ENCODE results near the gene LOXL4.

DNA sequence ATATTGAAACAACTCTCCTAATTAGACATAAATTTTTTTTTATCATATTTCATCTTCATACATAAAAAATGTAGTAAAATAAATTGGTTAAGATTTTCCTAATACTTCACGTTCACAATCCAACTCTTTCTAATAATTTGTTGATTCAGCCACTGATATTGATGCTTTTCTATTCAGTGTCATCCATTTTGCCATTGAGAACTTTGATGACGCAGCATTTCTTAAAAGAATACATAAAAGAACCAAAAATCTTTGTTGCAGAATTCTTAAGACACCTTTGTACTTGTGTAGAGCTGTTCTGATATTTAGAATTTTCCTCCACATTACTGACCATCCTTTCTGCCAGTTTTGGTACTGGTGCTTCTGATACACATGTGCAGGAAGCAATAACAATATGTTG lies 52.6 kb downstream of the LOXL4 start:
- TF ChIP-seq POLR2A (IDR thresholded peaks at IDR 0.05) (no peak), POLR2AphosphoS5 (IDR thresholded peaks at IDR 0.05) (no peak), EP300 (IDR thresholded peaks at IDR 0.05) (no peak)
- TF ChIP-seq, protein P1, sequence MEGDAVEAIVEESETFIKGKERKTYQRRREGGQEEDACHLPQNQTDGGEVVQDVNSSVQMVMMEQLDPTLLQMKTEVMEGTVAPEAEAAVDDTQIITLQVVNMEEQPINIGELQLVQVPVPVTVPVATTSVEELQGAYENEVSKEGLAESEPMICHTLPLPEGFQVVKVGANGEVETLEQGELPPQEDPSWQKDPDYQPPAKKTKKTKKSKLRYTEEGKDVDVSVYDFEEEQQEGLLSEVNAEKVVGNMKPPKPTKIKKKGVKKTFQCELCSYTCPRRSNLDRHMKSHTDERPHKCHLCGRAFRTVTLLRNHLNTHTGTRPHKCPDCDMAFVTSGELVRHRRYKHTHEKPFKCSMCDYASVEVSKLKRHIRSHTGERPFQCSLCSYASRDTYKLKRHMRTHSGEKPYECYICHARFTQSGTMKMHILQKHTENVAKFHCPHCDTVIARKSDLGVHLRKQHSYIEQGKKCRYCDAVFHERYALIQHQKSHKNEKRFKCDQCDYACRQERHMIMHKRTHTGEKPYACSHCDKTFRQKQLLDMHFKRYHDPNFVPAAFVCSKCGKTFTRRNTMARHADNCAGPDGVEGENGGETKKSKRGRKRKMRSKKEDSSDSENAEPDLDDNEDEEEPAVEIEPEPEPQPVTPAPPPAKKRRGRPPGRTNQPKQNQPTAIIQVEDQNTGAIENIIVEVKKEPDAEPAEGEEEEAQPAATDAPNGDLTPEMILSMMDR (IDR thresholded peaks at IDR 0.05) = no peak
